ENCODE results near the gene OR4D1.

Gene OR4D1

DNA sequence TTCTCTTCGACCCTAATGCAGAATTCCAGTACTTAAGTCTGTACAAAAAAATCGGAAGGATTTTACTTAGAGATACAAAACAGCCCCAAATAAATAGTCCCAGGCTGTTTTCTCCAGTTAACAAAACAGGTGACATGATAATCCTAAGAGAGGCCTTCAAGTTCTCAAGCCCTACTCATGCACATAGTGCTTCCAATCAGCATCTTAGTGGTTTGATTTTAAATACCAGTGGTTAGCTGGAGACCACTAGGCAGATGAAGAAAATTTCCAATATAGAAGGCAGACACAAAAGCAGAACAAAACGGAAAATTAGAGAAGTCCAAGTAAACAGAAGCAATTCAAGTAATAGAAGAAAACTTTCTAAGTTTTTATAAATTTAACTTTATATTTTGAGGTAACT is 13.4 kb downstream of the OR4D1 start:
- Histone ChIP-seq H3K9ac (ENCODE audit: low read length) (no peak overlapping the region), H3K36me3 (replicated peaks; ENCODE audit: low read depth, low read length) (no peaks in the 10 kb centered on the region), H3K4me1 (ENCODE audit: low read length) (no peaks in the 10 kb centered on the region), H3K79me2 (ENCODE audit: low read length) (no peaks in the 10 kb centered on the region), H2AFZ (ENCODE audit: low read depth, low read length) (no peak overlapping the region), H3K27ac (ENCODE audit: low read length) (no peak overlapping the region), H3K4me3 (ENCODE audit: low read length) (no peak overlapping the region), H3K4me2 (ENCODE audit: low read length) (no peak overlapping the region), H3K27me3 (ENCODE audit: low read depth, low read length) (peaks cover 42% of the 10 kb centered on the region), H4K20me1 (ENCODE audit: insufficient read depth, low read length) (no peaks in the 10 kb centered on the region), H3K9me3 (ENCODE audit: insufficient read depth, low read length) (no peaks in the 10 kb centered on the region)
- TF ChIP-seq EZH2phosphoT487 (IDR thresholded peaks at IDR 0.05; ENCODE audit: low read depth) (no peak), CTCF (IDR thresholded peaks at IDR 0.05; ENCODE audit: low read depth, low read length) (no peak)

DNA sequence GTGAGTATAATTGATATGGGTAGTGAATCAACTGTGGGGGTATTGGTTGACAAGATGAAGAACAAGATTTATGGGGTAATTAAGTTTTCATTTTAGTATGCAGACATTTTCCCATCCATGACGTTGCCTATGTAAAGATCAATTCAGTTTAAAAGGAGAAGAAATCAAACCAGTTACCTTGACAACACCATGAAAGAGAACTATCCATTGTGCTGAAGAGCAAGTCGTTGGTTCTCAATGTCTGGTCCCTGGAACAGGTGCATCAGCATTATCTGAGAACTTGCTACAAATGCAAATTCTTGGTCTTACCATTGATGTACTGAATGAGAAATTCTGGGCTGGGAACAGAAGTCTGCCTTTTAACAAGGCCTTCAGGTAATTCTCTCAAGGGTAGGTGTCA is 17.8 kb downstream of the OR4D1 start:
- H4K20me1 ChIP-seq (ENCODE audit: insufficient read depth, low read length) = no peaks in the 10 kb centered on the region
- H3K9ac ChIP-seq (ENCODE audit: low read length) = no peak overlapping the region
- no peak overlapping the region for H3K4me2 ChIP-seq (ENCODE audit: low read length)
- H3K27me3 ChIP-seq (ENCODE audit: low read depth, low read length) = peaks cover 45% of the 10 kb centered on the region
- TF ChIP-seq EZH2phosphoT487 (IDR thresholded peaks at IDR 0.05; ENCODE audit: low read depth) = no peak
- TF ChIP-seq CTCF (IDR thresholded peaks at IDR 0.05; ENCODE audit: low read depth, low read length) = no peak
- no peaks in the 10 kb centered on the region for H3K36me3 ChIP-seq (replicated peaks; ENCODE audit: low read depth, low read length)
- no peak overlapping the region for H3K27ac ChIP-seq (ENCODE audit: low read length)
- no peaks in the 10 kb centered on the region for H3K4me1 ChIP-seq (ENCODE audit: low read length)
- no peak overlapping the region for H2AFZ ChIP-seq (ENCODE audit: low read depth, low read length)
- H3K4me3 ChIP-seq (ENCODE audit: low read length) = no peak overlapping the region
- no peaks in the 10 kb centered on the region for H3K9me3 ChIP-seq (ENCODE audit: insufficient read depth, low read length)
- H3K79me2 ChIP-seq (ENCODE audit: low read length) = no peaks in the 10 kb centered on the region

- no peak within 1 kb of the TSS for H3K9ac ChIP-seq (ENCODE audit: low read length)
- H3K4me2 ChIP-seq (ENCODE audit: low read length) = no peak within 1 kb of the TSS
- no peak within 1 kb of the TSS for H2AFZ ChIP-seq (ENCODE audit: low read depth, low read length)
- no peak for TF ChIP-seq EZH2phosphoT487 (IDR thresholded peaks at IDR 0.05; ENCODE audit: low read depth)
- TF ChIP-seq CTCF (IDR thresholded peaks at IDR 0.05; ENCODE audit: low read depth, low read length) = no peak
- no peaks in the 10 kb centered on the region for H3K9me3 ChIP-seq (ENCODE audit: insufficient read depth, low read length)
- no peaks in the 10 kb centered on the region for H3K36me3 ChIP-seq (replicated peaks; ENCODE audit: low read depth, low read length)
- H3K4me1 ChIP-seq (ENCODE audit: low read length) = no peaks in the 10 kb centered on the region
- H3K79me2 ChIP-seq (ENCODE audit: low read length) = no peaks in the 10 kb centered on the region
- H3K27ac ChIP-seq (ENCODE audit: low read length) = no peak within 1 kb of the TSS
- H3K4me3 ChIP-seq (ENCODE audit: low read length) = no peak within 1 kb of the TSS
- H3K27me3 ChIP-seq (ENCODE audit: low read depth, low read length) = peaks cover 46% of the 10 kb centered on the region
- H4K20me1 ChIP-seq (ENCODE audit: insufficient read depth, low read length) = no peaks in the 10 kb centered on the region
These were observed 18.5 kb downstream of the OR4D1 start, which contains the start of gene OR4D2 for GRCh38 chr17:58166682-58167081. TSS of gene OR4D2 (plus strand) at chr17:58166982. CDS start at chr17:58169656, 2,674 bp downstream.

GRCh38 chr17:58170622-58171021 is 22.4 kb downstream of the OR4D1 start:
- no peaks in the 10 kb centered on the region for H3K9me3 ChIP-seq (ENCODE audit: insufficient read depth, low read length)
- no peak overlapping the region for H3K4me2 ChIP-seq (ENCODE audit: low read length)
- H3K9ac ChIP-seq (ENCODE audit: low read length) = no peak overlapping the region
- H3K79me2 ChIP-seq (ENCODE audit: low read length) = no peaks in the 10 kb centered on the region
- peaks cover 40% of the 10 kb centered on the region for H3K27me3 ChIP-seq (ENCODE audit: low read depth, low read length)
- H3K36me3 ChIP-seq (replicated peaks; ENCODE audit: low read depth, low read length) = no peaks in the 10 kb centered on the region
- H2AFZ ChIP-seq (ENCODE audit: low read depth, low read length) = no peak overlapping the region
- no peak for TF ChIP-seq CTCF (IDR thresholded peaks at IDR 0.05; ENCODE audit: low read depth, low read length)
- no peak for TF ChIP-seq EZH2phosphoT487 (IDR thresholded peaks at IDR 0.05; ENCODE audit: low read depth)
- H4K20me1 ChIP-seq (ENCODE audit: insufficient read depth, low read length) = no peaks in the 10 kb centered on the region
- no peaks in the 10 kb centered on the region for H3K4me1 ChIP-seq (ENCODE audit: low read length)
- H3K27ac ChIP-seq (ENCODE audit: low read length) = no peak overlapping the region
- H3K4me3 ChIP-seq (ENCODE audit: low read length) = no peak overlapping the region

All from OCI-LY3 (cell line).